22Rv1 (cell line): ENCODE measurements around the gene CPLX3.
A peak's percentile ranks its signal among the peaks of the same experiment; 100 is the strongest.

ENCODE experiments used
- H3K27ac ChIP-seq: fragments of 450-650 bp; 2 replicates; pipeline ENCODE4 v1.5.1; 2017
- ZFX ChIP-seq: fragments of 450-650 bp; IDR thresholded peaks from 2 replicates; pipeline ENCODE4 v1.6.1; 2017; ENCODE audit warnings: antibody characterized with exemption, borderline replicate concordance
- TF ChIP-seq, protein P1 (sequence below): fragments of 450-650 bp; IDR thresholded peaks from 2 replicates; pipeline ENCODE4 v1.5.1; 2017; ENCODE audit warnings: mild to moderate bottlenecking

Gene CPLX3

DNA sequence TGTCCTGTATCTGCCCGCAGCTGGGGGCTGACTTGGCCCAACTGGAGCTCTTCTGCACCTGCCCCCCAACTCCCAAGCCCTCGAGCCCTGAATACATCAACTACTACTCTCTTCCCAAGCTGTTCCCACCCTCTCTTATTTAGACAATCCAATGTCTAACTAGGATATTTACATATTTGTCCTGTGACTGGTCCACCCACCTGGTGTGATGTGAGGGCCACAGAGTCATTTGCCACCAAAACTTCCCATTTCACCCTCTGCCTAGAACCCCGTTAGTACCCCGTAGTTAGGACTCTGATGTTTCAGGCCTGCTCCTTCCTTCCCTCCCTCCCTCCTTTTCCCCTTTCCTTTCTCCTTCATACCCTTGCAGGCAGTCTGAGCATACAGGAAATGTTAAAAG lies 6.4 kb downstream of the CPLX3 start:
- no peak overlapping the region for H3K27ac ChIP-seq
- TF ChIP-seq, protein P1, sequence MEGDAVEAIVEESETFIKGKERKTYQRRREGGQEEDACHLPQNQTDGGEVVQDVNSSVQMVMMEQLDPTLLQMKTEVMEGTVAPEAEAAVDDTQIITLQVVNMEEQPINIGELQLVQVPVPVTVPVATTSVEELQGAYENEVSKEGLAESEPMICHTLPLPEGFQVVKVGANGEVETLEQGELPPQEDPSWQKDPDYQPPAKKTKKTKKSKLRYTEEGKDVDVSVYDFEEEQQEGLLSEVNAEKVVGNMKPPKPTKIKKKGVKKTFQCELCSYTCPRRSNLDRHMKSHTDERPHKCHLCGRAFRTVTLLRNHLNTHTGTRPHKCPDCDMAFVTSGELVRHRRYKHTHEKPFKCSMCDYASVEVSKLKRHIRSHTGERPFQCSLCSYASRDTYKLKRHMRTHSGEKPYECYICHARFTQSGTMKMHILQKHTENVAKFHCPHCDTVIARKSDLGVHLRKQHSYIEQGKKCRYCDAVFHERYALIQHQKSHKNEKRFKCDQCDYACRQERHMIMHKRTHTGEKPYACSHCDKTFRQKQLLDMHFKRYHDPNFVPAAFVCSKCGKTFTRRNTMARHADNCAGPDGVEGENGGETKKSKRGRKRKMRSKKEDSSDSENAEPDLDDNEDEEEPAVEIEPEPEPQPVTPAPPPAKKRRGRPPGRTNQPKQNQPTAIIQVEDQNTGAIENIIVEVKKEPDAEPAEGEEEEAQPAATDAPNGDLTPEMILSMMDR, result no peak
- TF ChIP-seq ZFX, result no peak

DNA sequence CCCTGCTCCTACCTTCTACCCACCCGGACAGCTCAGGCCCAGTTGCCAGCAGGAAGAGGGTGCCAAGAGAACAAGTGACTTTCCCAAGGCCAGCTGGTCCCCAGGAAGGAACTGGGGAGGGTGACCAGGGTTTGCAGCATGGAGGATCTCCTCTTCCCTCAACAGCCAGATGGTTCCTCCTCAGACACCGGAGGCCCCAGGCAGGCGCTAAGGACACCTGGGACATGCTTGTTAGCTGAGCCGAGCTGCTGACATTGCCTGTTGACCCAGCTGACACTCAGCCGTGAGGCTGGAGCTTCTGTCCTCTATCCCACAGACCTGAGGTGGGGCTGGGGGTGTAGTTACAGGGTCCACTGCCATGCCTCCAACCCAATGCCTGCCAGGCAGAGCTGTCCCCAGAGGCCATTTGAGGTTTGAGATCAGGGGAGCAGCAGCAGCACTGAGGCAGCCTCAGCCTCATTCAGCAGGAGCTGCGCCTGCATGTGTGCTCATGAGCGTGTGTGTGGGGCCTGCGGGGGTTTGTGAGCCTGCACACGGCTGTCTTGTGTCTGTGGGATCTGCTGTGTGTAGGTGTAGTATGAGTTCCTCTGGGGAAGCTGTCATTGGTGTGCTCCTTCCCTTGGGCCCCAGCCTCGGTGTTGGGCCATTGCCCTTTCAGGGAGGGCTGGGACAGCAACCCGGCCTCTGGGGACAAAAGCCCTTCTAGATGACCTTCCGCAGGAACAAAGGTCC lies 7.1 kb downstream of the CPLX3 start:
- no peak overlapping the region for H3K27ac ChIP-seq
- TF ChIP-seq ZFX, result no peak
- TF ChIP-seq, protein P1, result no peak

DNA sequence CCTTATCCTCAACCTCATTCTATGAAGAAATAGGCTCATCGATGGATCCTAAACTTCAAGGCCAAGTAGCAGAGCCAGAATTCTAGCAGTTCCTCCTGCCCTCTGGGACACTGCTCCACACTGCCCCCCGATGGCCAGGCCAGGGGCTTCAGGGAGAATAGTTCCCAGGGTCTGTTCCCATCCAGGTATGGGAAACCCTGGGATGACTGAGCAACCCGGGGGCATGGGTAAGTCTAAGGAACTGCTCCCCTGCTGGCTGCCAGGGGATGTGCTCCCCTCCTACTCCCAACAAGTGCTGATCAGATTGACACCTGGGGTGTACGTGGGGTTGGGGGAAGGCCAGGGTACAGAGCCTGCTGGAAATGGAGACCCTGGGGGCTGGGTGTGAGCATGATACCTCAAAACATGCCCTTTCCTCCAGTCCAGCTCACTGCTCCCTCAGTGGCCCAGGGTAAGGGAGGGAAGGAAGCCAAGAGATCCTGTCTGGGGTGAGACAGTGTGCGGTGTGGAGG lies 8.9 kb downstream of the CPLX3 start:
- H3K27ac ChIP-seq, result no peak overlapping the region
- TF ChIP-seq, protein P1, result peak; percentile 95
- no peak for TF ChIP-seq ZFX

DNA sequence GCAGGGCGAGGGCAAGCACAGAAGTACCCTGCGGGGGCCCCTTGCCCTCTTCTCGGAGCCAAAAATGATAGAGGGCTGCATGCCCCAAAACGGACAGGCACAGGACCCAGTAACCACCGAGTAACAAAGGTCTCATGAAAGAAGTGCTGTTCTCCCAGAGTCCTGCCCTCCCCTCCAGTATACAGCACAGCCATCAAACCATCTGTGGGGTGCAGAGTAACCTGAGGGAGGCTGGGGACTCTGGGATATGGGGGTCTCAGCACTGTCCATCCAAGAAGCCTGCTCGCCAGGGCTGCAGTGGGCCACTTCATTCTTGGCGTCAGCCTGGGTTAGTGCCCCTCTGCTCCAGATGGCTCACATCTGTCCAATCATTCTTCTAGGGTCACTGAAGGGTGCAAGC lies 10.4 kb downstream of the CPLX3 start:
- H3K27ac ChIP-seq, result no peak overlapping the region
- no peak for TF ChIP-seq ZFX
- TF ChIP-seq, protein P1, result no peak

DNA sequence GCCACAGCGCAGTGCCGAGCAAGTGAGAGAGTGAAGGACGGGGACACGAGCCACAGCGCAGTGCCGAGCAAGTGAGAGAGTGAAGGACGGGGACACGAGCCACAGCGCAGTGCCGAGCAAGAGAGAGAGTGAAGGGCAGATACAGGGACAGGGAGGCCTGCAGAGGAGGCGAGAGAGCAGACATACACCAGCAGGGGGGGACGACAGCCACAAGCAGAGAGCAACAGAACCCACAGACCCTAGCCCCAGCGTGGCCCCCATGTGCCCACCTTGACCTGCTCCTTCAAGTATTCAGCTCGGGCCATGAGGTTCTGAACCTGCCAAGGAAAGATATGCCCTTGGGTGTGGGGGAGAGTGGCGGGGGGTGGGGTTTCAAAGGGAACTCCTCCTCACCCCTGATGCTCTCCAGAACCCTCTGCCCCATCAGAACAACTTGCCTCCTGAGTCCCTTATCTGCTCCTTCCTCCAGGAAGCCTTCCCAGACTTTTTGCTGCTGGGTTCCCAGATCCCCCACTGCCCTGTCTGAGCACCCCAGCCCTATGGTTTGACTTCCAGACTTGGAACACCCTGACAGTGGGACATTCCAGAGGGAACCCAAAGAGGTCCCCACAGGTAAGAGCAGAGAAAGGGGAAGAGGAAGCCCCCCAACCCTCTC lies 11.2 kb downstream of the CPLX3 start:
- no peak for TF ChIP-seq ZFX
- TF ChIP-seq, protein P1, result no peak
- H3K27ac ChIP-seq, result no peak overlapping the region

DNA sequence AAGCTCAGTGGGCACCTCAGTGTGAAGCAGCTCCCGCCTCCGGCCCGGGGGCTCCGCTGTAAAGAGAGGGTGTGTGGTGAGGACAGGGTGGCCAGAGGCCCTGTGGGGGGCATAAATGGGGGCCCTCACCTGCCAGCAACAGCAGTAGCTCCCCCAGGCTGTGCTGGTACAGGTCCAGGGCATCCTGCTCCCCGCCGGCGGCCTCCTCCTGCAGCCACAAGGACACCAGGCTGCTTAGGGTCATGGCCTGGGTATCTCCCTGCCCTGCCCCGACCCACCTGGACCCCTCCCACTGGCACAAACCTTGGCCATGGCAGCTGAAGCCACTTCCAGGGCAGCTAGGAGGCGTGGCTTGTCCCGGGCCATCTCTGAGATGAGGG lies 11.7 kb downstream of the CPLX3 start:
- no peak for TF ChIP-seq ZFX
- TF ChIP-seq, protein P1, result no peak
- no peak overlapping the region for H3K27ac ChIP-seq
